Keratinocyte (primary cell): Measurements from ENCODE around the gene TNPO3. TPM values are rescaled to one million over a fixed set of nuclear protein-coding genes. Genes with fewer than 3 reads are reported as not detected.

Source experiments
- DNase-seq: peaks from one replicate; pipeline ENCODE4 v3.0.0-alpha.2; 2011; ENCODE audit warnings: low read depth, missing footprints, low spot score
- FAIRE-seq: peaks from 2 replicates; lab custom pipeline; 2011; peaks lifted over from hg19 to GRCh38; lab: Jason Lieb, UNC
- H2AFZ ChIP-seq: 2 replicates; pipeline ENCODE4 v1.6.0; 2012; ENCODE audit warnings: low read length, control low read depth, inconsistent platforms; ENCODE audit not compliant: control insufficient read depth
- H3K27ac ChIP-seq: 2 replicates; pipeline ENCODE4 v1.5.1; 2011; ENCODE audit warnings: low read length; ENCODE audit not compliant: control insufficient read depth, insufficient read depth
- H3K27me3 ChIP-seq: 3 replicates; pipeline ENCODE4 v1.6.0; 2011; ENCODE audit warnings: low read length; ENCODE audit not compliant: control insufficient read depth, insufficient read depth; ENCODE audit errors: extremely low read depth
- H3K36me3 ChIP-seq, 2 experiments: 2 replicates in 1 of 2; 3 replicates in 1 of 2; pipeline ENCODE4 v1.5.1; 2011; ENCODE audit warnings: low read length in 2 of 2, mild to moderate bottlenecking in 1 of 2; ENCODE audit not compliant: control insufficient read depth in 2 of 2, insufficient read depth in 2 of 2; ENCODE audit errors: extremely low read depth in 1 of 2
- H3K4me1 ChIP-seq: 3 replicates; pipeline ENCODE4 v1.5.1; 2011; ENCODE audit warnings: low read length; ENCODE audit not compliant: control insufficient read depth, insufficient read depth; ENCODE audit errors: extremely low read depth
- H3K4me2 ChIP-seq: 3 replicates; pipeline ENCODE4 v1.6.0; 2011; ENCODE audit warnings: low read depth, low read length; ENCODE audit not compliant: control insufficient read depth, insufficient read depth; ENCODE audit errors: extremely low read depth
- H3K4me3 ChIP-seq, 3 experiments: fragments of 200-600 bp in 1 of 3; sonication (generic) in 1 of 3; 2 replicates in 2 of 3; 3 replicates in 1 of 3; pipeline ENCODE4 v1.5.1; 2011 to 2016; ENCODE audit warnings: low read length in 3 of 3, mild to moderate bottlenecking in 3 of 3, control low read depth in 2 of 3, inconsistent platforms in 1 of 3, low read depth in 1 of 3, mixed read lengths in 1 of 3, mixed run types in 1 of 3, moderate library complexity in 1 of 3; ENCODE audit not compliant: control insufficient read depth in 2 of 3, insufficient read depth in 2 of 3; ENCODE audit errors: extremely low read depth in 1 of 3
- H3K79me2 ChIP-seq: 2 replicates; pipeline ENCODE4 v1.6.0; 2012; ENCODE audit warnings: low read length; ENCODE audit not compliant: control insufficient read depth, insufficient read depth
- H3K9ac ChIP-seq: 3 replicates; pipeline ENCODE4 v1.6.0; 2011; ENCODE audit warnings: low read length; ENCODE audit not compliant: control insufficient read depth, insufficient read depth; ENCODE audit errors: extremely low read depth
- H3K9me1 ChIP-seq: 3 replicates; pipeline ENCODE4 v1.6.0; 2011; ENCODE audit warnings: low read length; ENCODE audit not compliant: control insufficient read depth, insufficient read depth; ENCODE audit errors: extremely low read depth
- H3K9me3 ChIP-seq: 2 replicates; pipeline ENCODE4 v1.5.1; 2012; ENCODE audit warnings: low read depth, low read length; ENCODE audit not compliant: control insufficient read depth
- H4K20me1 ChIP-seq: 3 replicates; pipeline ENCODE4 v1.6.0; 2011; ENCODE audit warnings: low read length; ENCODE audit not compliant: control insufficient read depth, insufficient read depth; ENCODE audit errors: extremely low read depth
- EZH2 ChIP-seq: IDR thresholded peaks from one replicate; pipeline ENCODE4 v1.6.1; 2012; ENCODE audit warnings: inconsistent platforms, mild to moderate bottlenecking, low read length, moderate library complexity
- dilution Hi-C: fragments of 300-500 bp; cut with MboI; formaldehyde crosslinking; loops from one replicate; pipeline ENCODE4 v1.7.0; 2020; ENCODE audit warnings: low sequenced_read_pairs; ENCODE audit not compliant: extremely low pct_ligation_motif_present
- polyA plus RNA-seq, 5 experiments: library from polyadenylated mRNA; depleted of rRNA in 3 of 5; stranded (reverse) in 3 of 5; stranded (forward) in 1 of 5; unstranded in 1 of 5; fragments of >200 nt; gene quantifications; 1 replicate in 1 of 5; 2 replicates in 3 of 5; 3 replicates in 1 of 5; pipeline versions ENCODE4 v1.2.1 to v1.2.3, GENCODE V29; 2011 to 2012; ENCODE audit warnings: missing spikeins in 2 of 5, low read depth in 1 of 5, low replicate concordance in 1 of 5
- TF ChIP-seq, protein P1 (sequence below), 3 experiments: IDR thresholded peaks in 1 of 3; conservative IDR thresholded peaks in 1 of 3; optimal IDR thresholded peaks in 1 of 3; 2 replicates in 2 of 3; 3 replicates in 1 of 3; pipeline versions ENCODE3 to v1.5.1; 2011; ENCODE audit warnings: low read length in 3 of 3, mild to moderate bottlenecking in 3 of 3, moderate library complexity in 2 of 3, control low read depth in 1 of 3, inconsistent platforms in 1 of 3; ENCODE audit not compliant: insufficient read depth in 2 of 3; ENCODE audit errors: extremely low read depth in 1 of 3

The TNPO3 gene
- polyA plus RNA-seq, 1 donor (not counting 4 experiments of a cell fraction or from before 2014, with no cell fraction given), result 35.1 TPM

- FAIRE-seq, result no peak
- no peak for TF ChIP-seq EZH2
- TF ChIP-seq, protein P1, sequence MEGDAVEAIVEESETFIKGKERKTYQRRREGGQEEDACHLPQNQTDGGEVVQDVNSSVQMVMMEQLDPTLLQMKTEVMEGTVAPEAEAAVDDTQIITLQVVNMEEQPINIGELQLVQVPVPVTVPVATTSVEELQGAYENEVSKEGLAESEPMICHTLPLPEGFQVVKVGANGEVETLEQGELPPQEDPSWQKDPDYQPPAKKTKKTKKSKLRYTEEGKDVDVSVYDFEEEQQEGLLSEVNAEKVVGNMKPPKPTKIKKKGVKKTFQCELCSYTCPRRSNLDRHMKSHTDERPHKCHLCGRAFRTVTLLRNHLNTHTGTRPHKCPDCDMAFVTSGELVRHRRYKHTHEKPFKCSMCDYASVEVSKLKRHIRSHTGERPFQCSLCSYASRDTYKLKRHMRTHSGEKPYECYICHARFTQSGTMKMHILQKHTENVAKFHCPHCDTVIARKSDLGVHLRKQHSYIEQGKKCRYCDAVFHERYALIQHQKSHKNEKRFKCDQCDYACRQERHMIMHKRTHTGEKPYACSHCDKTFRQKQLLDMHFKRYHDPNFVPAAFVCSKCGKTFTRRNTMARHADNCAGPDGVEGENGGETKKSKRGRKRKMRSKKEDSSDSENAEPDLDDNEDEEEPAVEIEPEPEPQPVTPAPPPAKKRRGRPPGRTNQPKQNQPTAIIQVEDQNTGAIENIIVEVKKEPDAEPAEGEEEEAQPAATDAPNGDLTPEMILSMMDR (optimal IDR thresholded peaks at IDR 0.05 in 1 of 3, IDR thresholded peaks at IDR 0.05 in 1 of 3, conservative IDR thresholded peaks at IDR 0.05 in 1 of 3; ENCODE audit: extremely low read depth in 1 of 3, insufficient read depth in 2 of 3, low read length in 3 of 3), result no peak
- H3K79me2 ChIP-seq, result no peaks in the 10 kb centered on the region
- no peak overlapping the region for H3K4me3 ChIP-seq
- no peaks in the 10 kb centered on the region for H3K4me1 ChIP-seq
- dilution Hi-C loops, result no loop called here
- H3K9ac ChIP-seq, result no peak overlapping the region
- H3K27ac ChIP-seq, result no peak overlapping the region
- no peak overlapping the region for H3K4me2 ChIP-seq
- no peaks in the 10 kb centered on the region for H3K9me1 ChIP-seq
- H2AFZ ChIP-seq, result no peak overlapping the region
- no peaks in the 10 kb centered on the region for H4K20me1 ChIP-seq
- DNase-seq, result no peak
- no peaks in the 10 kb centered on the region for H3K27me3 ChIP-seq
- no peaks in the 10 kb centered on the region for H3K9me3 ChIP-seq
- H3K36me3 ChIP-seq, result peaks cover 22 to 37% of the 10 kb centered on the region in 2 experiments
These were observed 100.8 kb downstream of the TNPO3 start for GRCh38 chr7:128954150-128954549.

DNA sequence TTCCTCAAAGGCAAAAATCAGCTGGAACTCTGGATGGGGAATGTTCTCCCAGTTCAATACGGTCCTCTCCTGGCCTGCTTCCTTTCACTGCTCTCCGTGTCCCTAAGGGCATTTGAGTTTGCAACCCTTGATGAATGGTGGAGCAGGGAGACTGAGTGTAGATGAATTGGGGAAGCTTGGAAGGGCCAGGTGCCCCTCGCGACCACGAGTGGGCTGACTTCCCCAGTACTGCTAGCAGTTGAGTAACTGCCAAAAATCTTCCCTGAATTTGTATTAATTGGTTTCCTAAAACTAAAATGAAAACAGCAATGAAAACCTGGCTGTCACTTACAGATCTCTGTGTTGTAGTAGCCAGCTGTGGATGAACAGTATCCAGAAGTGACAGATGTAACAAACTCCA lies 103.6 kb downstream of the TNPO3 start:
- Histone ChIP-seq H3K9ac (no peak overlapping the region), H3K27ac (no peak overlapping the region), H2AFZ (no peak overlapping the region), H3K9me3 (no peaks in the 10 kb centered on the region), H3K4me1 (no peaks in the 10 kb centered on the region), H4K20me1 (no peaks in the 10 kb centered on the region), H3K4me2 (no peak overlapping the region), H3K9me1 (no peaks in the 10 kb centered on the region), H3K27me3 (no peaks in the 10 kb centered on the region), H3K4me3 (no peak overlapping the region), H3K79me2 (no peaks in the 10 kb centered on the region), H3K36me3 (peaks cover 14 to 17% of the 10 kb centered on the region in 2 experiments)
- no peak for FAIRE-seq
- no peak for DNase-seq
- no peak for TF ChIP-seq EZH2
- TF ChIP-seq, protein P1 (optimal IDR thresholded peaks at IDR 0.05 in 1 of 3, IDR thresholded peaks at IDR 0.05 in 1 of 3, conservative IDR thresholded peaks at IDR 0.05 in 1 of 3; ENCODE audit: extremely low read depth in 1 of 3, insufficient read depth in 2 of 3, low read length in 3 of 3), result no peak
- dilution Hi-C loops, result no loop called here
